H1 (cell line): ENCODE measurements around the gene ZBTB18. TPM values are rescaled to one million over a fixed set of nuclear protein-coding genes. Genes with fewer than 3 reads are reported as not detected.

ENCODE experiments used
- SP2 ChIP-seq: IDR thresholded peaks from 2 replicates; pipeline ENCODE4 v1.6.1; 2012; ENCODE audit warnings: mild to moderate bottlenecking, low read length, inconsistent platforms
- polyA plus RNA-seq, 7 experiments: library from polyadenylated mRNA; depleted of rRNA in 3 of 7; stranded (reverse) in 5 of 7; unstranded in 2 of 7; fragments of >200 nt in 5 of 7; fragments of 200-250 nt in 2 of 7; gene quantifications; 1 replicate in 5 of 7; 2 replicates in 1 of 7; 4 replicates in 1 of 7; pipeline versions ENCODE4 v1.2.1 to v1.2.3, GENCODE V29; 2011 to 2013; ENCODE audit warnings: missing spikeins in 2 of 7, mixed read lengths in 2 of 7
- total RNA-seq: library from RNA; stranded (reverse); fragmentation: NEBNext Ultra II Directional; extraction: Animal tissue kit (Norgen Biotek cat#: 25700); gene quantifications from 2 replicates; pipeline ENCODE4 v1.2.1, GENCODE V29; 2021
- TF ChIP-seq, protein P1 (sequence below), 3 experiments: IDR thresholded peaks; 1 replicate in 2 of 3; 2 replicates in 1 of 3; pipeline versions ENCODE4 v1.5.1 to v1.6.1; 2011; ENCODE audit warnings: low read length in 3 of 3, mild to moderate bottlenecking in 3 of 3, inconsistent platforms in 2 of 3, low read depth in 1 of 3, moderate library complexity in 1 of 3; ENCODE audit not compliant: insufficient read depth in 1 of 3; ENCODE audit errors: control extremely low read depth in 1 of 3

ZBTB18 gene
- total and polyA plus RNA-seq, 2 of the 8 experiments (the other 6 are each of a cell fraction or from before 2014, with no cell fraction given), result 8.5 to 14.4 TPM

DNA sequence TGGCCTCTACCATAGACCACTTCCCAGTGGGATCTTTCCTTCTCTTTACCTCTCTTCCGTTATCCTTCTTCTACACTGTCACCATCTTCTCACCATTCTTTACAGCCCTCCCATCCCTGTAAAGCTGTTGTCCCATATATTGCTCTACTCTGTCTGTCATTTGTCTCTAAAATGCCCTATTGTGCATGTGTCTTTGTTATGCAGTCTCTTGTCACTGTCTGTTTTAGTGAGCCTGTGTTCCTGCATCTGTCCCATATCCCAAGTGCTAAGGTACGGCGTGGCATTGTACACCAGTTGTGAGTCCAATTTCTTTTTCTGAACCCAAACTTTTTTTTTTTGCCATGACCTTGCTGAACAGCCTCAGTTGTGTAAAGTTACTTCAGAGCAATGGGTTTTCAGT is 8.8 kb upstream of the ZBTB18 start (continued):
- TF ChIP-seq, protein P1, sequence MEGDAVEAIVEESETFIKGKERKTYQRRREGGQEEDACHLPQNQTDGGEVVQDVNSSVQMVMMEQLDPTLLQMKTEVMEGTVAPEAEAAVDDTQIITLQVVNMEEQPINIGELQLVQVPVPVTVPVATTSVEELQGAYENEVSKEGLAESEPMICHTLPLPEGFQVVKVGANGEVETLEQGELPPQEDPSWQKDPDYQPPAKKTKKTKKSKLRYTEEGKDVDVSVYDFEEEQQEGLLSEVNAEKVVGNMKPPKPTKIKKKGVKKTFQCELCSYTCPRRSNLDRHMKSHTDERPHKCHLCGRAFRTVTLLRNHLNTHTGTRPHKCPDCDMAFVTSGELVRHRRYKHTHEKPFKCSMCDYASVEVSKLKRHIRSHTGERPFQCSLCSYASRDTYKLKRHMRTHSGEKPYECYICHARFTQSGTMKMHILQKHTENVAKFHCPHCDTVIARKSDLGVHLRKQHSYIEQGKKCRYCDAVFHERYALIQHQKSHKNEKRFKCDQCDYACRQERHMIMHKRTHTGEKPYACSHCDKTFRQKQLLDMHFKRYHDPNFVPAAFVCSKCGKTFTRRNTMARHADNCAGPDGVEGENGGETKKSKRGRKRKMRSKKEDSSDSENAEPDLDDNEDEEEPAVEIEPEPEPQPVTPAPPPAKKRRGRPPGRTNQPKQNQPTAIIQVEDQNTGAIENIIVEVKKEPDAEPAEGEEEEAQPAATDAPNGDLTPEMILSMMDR (IDR thresholded peaks at IDR 0.05; ENCODE audit: control extremely low read depth in 1 of 3, insufficient read depth in 1 of 3, low read depth in 1 of 3, low read length in 3 of 3), result no peak
- no peak for TF ChIP-seq SP2
